GM18951 (cell line): ENCODE results near the gene USP13.
"Not testable (repeated sequence)": the region's sequence is repeated elsewhere in the genome, so short reads cannot be mapped to it uniquely, and the experiment has no call there.

ENCODE experiments used
- POLR2A ChIP-seq: IDR thresholded peaks from 4 replicates; pipeline ENCODE4 v1.6.1; 2011; ENCODE audit warnings: mild to moderate bottlenecking; ENCODE audit not compliant: insufficient read length, insufficient read depth; ENCODE audit errors: extremely low read depth
- in situ Hi-C: fragments of 300-500 bp; cut with MboI; formaldehyde crosslinking; loops from one replicate; pipeline ENCODE4 v1.12.0; 2022; ENCODE audit warnings: low sequenced_read_pairs, mixed read lengths, inconsistent platforms; ENCODE audit not compliant: unreplicated experiment

USP13 gene

GRCh38 chr3:179671309-179671708 lies 18.5 kb downstream of the USP13 start:
- no peak for TF ChIP-seq POLR2A
- in situ Hi-C loops: no loop called here

GRCh38 chr3:179671747-179672242 lies 19.0 kb downstream of the USP13 start:
- no peak for TF ChIP-seq POLR2A
- in situ Hi-C loops: no loop called here

- in situ Hi-C loops: no loop called here
- no peak for TF ChIP-seq POLR2A
Observed at GRCh38 chr3:179672918-179673317, 20.1 kb downstream of the USP13 start.

DNA sequence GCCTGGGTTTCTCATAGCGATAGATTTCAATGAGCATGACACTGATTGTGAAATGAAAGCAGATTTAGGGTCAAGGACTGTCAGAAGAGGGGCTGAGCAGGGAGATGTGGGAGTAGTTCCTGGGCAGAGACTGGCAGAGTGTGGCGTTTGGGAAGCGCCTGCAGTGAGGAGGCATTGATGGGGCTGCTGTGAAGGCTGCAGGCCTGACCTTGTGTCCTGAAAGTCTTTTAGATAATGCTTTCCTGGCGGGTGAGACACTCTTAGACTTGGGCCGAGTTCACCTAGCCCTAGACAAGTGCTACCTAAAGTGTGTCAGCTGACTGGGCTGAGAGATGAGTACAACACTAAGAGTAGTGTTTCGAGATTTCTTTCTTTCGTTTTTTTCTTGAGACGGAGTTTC lies 20.7 kb downstream of the USP13 start:
- in situ Hi-C loops: no loop called here
- no peak for TF ChIP-seq POLR2A

DNA sequence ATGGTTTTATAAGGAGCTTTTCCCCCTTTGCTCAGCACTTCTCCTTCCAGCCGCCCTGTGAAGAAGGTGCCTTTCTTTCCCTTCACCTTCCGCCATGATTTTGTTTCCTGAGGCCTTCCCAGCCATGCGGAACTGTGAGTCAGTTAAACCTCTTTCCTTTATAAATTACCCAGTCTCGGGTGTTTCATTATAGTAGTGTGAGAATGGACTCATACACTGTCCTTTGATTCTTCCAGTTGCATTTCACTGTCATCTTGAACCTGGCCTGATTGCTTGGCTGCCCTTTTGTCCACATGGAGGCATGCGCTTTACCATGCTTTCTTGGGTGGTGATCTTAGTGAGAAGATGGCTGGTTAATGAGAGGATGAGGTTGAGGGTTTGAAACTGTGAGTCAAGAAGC lies 23.2 kb downstream of the USP13 start:
- TF ChIP-seq POLR2A: no peak
- in situ Hi-C loops: no loop called here

- TF ChIP-seq POLR2A: no peak
- in situ Hi-C loops: no loop called here
Observed at GRCh38 chr3:179677884-179678283, 25.0 kb downstream of the USP13 start.

DNA sequence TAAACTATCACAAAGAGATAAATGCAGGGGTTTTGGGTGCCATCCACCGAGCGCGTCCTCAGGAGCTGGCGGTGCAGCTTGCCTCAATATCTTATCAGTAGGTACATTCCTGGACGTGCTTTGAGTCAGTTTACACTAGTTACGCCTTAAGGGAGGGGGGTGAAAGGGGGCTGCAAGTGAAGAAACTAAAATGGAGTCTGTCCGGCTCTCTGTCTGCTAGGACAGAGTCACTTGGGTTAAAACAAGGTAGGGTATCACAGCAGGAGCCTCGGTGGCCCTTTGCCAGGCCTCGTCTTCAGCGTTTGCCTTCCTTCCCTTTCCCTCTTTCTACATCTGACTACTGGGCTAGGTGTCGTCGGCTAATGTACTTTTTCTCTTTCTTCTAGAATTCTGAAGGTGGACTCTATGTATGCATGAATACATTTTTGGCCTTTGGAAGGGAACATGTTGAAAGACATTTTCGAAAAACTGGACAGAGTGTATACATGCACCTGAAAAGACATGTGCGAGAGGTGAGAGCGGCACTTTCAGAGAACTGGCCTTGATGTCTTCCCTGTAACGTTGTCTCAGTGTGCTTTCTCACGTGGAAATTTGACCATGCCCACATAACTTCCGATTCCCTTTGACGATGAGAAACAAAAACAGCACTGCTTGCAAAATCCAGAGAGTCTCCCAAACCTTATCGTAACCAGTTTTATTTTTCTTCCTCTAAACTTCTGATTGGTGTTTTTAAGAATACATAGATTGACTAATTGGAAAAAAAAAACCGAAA lies 28.8 kb downstream of the USP13 start:
- in situ Hi-C loops: no loop called here

DNA sequence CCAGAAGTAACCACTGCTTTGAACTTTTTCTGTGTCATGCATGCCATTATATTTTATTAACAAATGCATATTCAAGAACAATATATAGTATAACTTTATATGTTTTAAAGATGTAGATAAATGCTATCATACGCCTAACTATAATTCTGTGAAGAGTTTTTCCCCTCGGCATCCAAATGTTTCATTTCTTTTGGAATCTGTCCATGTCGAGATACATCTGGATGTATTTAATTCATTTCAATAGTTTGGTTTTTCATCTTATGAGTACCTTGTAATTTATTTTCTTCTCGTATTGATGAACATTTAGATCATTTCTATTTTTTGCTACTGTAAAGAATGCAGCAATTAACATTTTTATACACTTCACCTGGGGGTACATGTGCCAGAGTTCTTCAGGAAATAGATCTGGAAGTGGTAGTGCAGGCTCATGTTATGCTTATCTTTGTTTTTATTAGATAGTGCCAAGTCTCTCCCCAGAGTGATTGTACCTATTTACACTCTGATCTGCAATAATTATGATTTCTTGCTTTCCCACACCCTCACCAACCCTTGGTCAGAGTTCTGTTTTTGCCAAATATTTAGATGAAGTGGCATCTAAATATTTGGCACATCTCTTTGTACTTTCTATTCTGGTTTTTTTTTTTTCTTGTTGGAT lies 29.7 kb downstream of the USP13 start:
- in situ Hi-C loops: no loop called here
- no peak for TF ChIP-seq POLR2A

More for the DNA sequence above, 28.8 kb downstream of the USP13 start:
- no peak for TF ChIP-seq POLR2A

DNA sequence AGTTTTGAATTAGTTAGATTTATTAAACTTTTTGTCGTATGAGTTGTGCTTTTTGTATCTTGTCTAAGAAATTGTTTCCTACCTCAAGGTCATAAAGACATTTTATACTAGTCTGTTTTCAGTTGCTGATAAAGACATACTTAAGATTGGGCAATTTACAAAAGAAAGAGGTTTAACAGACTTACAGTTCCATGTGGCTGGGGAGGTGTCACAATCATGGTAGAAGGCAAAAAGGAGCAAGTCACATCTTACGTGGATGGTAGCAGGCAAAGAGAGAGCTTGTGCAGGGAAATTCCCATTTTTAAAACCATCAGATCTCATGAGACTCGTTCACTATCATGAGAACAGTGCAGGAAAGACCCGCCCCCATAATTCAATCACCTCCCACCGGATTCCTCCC lies 30.4 kb downstream of the USP13 start:
- in situ Hi-C loops: not testable (repeated sequence)

DNA sequence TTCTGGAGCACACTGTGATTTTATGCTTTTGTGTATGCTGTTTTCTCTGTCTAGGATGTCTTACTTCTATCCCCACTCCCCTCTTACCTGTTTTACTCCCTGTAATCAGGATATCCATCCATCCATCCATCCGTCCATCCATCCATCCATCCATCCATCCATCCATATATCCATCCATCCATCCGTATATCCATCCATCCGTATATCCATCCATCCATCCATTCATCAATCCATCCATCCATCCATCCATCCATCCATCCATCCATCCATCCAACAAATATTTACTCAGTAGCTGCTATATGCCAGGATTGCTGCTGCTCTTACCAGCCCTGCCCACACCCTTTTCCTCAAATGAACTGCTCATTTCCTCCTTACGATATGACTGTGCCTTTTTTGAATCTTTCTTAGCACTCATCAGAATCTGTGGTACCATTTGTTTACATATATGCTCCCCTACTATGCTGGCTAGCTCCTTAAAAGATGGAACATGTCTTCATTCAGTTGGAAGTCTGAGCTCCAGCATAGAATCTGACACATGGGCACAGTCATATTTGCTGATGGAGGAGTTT lies 35.2 kb downstream of the USP13 start:
- in situ Hi-C loops: no loop called here

GRCh38 chr3:179688850-179689249 lies 36.0 kb downstream of the USP13 start:
- TF ChIP-seq POLR2A: no peak
- in situ Hi-C loops: no loop called here

More for the DNA sequence above, 35.2 kb downstream of the USP13 start:
- no peak for TF ChIP-seq POLR2A

DNA sequence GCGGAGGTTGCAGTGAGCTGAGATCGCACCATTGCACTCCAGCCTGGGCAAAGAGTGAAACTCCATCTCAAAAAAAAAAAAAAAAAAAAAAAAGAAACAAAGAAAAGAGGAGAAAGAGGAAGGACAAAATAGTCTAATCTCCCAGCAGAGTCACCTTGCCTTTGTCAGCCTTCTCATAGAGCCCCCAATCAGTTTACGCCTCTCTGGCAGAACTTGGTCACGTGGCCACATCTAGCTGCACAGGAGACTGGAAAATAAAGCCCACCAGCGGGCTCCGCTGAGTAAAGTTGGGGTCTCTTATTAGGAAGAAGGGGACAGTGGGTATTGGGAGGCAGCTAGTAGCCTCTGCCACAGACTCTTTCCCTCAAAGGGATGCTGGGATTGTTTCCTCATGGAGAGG lies 41.9 kb downstream of the USP13 start:
- TF ChIP-seq POLR2A: no peak
- in situ Hi-C loops: no loop called here

DNA sequence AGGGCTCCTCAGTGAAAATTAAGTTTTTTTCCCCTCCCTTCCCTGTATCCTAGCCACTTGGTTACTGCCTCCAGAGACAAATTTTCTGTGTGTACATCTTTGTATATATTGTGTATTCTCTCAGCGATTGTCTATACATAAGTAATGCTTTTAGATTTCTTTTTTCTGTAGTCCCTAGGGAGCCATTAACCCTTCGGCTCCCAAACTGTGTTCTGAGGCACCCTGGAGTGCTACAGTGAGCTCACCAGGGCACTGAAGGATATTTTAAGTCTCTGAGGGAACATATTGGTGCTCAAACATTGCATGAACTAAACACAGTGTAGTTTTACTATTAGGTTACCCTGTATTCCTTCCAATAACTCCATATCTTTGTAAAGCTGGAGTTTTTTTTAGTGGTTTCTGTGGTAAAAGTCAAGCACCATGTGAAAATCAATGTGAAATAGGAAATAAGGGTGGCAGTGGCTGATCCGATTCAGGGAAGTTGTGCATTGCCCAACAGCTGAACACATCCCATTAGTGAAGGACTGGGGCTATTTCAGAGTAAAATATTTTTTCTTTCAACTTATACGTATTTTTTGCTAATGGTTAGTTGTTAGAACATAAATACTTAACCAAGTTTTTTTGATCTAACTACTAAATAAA lies 43.0 kb downstream of the USP13 start:
- in situ Hi-C loops: no loop called here
- TF ChIP-seq POLR2A: no peak
